Fibroblast of skin of right biceps (primary cell): ENCODE measurements around the gene ACSS2.

Source experiments
- DNase-seq: peaks from one replicate; pipeline ENCODE4 v3.0.0-alpha.2; 2013

The ACSS2 gene

GRCh38 chr20:34915749-34916455 is 39.5 kb downstream of the ACSS2 start:
- DNase-seq, result no peak

GRCh38 chr20:34916774-34917354 is 40.5 kb downstream of the ACSS2 start:
- no peak for DNase-seq

GRCh38 chr20:34920055-34920454 is 43.6 kb downstream of the ACSS2 start:
- DNase-seq, result no peak

- no peak for DNase-seq
Observed at GRCh38 chr20:34921436-34921835, 45.0 kb downstream of the ACSS2 start.

- peak; percentile 81 for DNase-seq
Observed at GRCh38 chr20:34922654-34923381, 46.4 kb downstream of the ACSS2 start.

GRCh38 chr20:34923414-34923813 is 47.0 kb downstream of the ACSS2 start:
- DNase-seq, result no peak

- DNase-seq, result no peak
Observed at GRCh38 chr20:34925341-34925740, 48.9 kb downstream of the ACSS2 start.

GRCh38 chr20:34925981-34926380 is 49.6 kb downstream of the ACSS2 start:
- no peak for DNase-seq

- no peak for DNase-seq
Observed at GRCh38 chr20:34926581-34926980, 50.2 kb downstream of the ACSS2 start.

- DNase-seq, result no peak
Observed at GRCh38 chr20:34927736-34928135, 51.3 kb downstream of the ACSS2 start.

GRCh38 chr20:34928411-34928810 is 52.0 kb downstream of the ACSS2 start:
- DNase-seq, result no peak

GRCh38 chr20:34931771-34932170 is 55.4 kb downstream of the ACSS2 start:
- no peak for DNase-seq

- DNase-seq, result no peak
Observed at GRCh38 chr20:34938466-34939163, 62.2 kb downstream of the ACSS2 start.

- no peak for DNase-seq
Observed at GRCh38 chr20:34940081-34940481, 63.7 kb downstream of the ACSS2 start.

GRCh38 chr20:34941226-34941625 is 64.8 kb downstream of the ACSS2 start:
- DNase-seq, result no peak

- DNase-seq, result no peak
Observed at GRCh38 chr20:34942301-34942700, 65.9 kb downstream of the ACSS2 start.

- DNase-seq, result peak; percentile 44
Observed at GRCh38 chr20:34943808-34944567, 67.6 kb downstream of the ACSS2 start.

GRCh38 chr20:34945315-34946077 is 69.1 kb downstream of the ACSS2 start:
- DNase-seq, result no peak

GRCh38 chr20:34946661-34947060 is 70.2 kb downstream of the ACSS2 start:
- DNase-seq, result no peak

- DNase-seq, result no peak
Observed at GRCh38 chr20:34947336-34947735, 70.9 kb downstream of the ACSS2 start.

GRCh38 chr20:34948030-34948429 is 71.6 kb downstream of the ACSS2 start:
- DNase-seq, result peak; percentile 78

GRCh38 chr20:34949120-34949519 is 72.7 kb downstream of the ACSS2 start:
- no peak for DNase-seq
